GM18498 (cell line): ENCODE measurements around the gene FAF2.

Experiments used
- ATAC-seq: cut with Tn5 transposase; IDR thresholded peaks from one replicate; pipeline ENCODE4 v1.9.1; 2021; ENCODE audit warnings: mild to moderate bottlenecking, moderate library complexity; ENCODE audit not compliant: unreplicated experiment

Gene FAF2

DNA sequence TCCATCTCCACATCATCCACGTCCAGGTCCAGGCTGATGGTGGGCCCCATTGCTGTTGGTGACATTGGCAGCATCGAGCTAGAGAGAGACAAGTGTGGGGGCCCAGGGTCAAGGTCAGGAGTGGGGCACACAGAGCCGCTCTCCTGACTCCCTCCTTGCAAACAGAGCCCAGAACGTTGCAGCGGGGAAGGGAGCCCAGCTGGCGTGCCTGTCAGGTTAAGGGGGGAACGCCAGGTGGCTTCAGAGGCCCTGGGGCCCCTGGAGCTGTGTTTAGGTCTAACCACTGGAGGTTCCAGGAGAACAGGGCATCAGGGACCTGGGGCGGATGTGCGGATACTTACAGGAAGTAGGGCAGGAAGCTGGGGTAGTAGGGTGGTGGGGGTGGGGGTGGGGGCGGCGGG lies 81.6 kb downstream of the FAF2 start:
- no peak for ATAC-seq

DNA sequence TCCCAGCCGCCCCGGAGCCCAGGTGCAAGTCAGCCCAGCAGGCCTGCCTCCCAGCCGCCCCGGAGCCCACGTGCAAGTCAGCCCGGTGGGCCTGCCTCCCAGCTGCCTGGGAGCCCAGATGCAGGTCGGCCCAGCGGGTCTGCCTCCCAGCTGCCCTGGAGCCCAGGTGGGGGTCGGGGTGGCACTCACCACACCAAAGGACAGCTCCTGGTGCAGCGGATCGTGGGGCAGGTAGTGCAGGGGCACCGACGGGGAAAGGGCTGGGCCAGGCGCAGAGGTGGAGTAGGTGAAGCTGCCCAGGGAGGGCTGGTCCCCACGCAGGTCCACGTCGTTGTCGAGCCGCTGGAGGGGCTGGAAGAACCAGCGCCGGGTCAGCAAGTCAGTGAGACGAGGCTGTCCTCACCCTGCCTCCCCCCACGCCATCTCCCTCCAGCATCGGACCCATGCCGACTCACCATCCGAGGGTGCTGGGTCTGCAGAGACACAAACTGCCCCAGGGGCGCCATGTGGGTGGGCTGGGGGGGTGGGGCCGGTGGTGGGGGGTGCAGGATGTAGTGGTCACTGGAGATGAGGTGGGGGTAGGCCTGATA lies 82.3 kb downstream of the FAF2 start:
- no peak for ATAC-seq

DNA sequence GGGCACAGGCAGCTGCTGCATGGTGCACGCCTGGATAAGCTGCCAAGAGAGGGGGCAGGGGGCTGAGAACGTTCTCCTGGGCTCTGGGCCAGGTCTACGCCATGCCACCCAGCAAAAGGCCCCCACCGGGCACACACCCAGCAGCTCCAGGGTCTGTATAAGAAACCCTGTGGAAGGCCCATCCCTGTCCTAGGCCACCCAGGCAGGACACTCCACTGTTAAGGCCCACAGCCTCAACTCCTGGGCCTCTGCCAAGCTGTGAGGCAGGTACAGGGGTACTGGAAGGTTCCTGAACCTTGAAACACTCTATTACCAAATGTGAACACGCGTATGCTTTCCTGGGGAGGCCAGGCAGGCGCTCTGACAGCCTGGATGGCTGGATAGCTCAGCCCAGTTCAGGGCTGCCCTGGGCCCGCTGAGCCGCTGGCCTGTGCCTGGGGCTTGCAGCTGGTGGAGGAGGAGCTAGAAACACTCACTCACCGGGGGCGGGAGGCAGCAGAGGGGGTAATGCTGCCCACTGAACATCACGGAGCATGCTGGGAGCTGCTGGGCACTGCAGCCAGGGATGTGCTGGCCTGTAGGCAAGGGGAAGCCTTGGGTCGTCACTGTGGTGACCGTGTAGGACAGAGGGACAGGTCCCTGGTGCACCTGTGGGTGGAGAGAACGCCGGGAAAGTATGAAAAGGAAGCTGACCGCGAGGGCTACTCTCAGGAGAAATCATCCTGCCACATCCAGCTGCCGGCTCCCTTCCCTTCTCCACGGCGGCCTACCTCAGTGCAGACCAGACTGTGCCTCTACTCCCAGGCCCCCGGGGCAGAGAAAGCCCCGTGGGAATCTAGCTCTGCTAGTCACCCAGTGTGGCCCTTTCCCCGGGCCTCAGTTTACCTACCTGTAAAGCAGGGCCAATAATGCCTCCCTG lies 83.1 kb downstream of the FAF2 start:
- ATAC-seq: no peak

DNA sequence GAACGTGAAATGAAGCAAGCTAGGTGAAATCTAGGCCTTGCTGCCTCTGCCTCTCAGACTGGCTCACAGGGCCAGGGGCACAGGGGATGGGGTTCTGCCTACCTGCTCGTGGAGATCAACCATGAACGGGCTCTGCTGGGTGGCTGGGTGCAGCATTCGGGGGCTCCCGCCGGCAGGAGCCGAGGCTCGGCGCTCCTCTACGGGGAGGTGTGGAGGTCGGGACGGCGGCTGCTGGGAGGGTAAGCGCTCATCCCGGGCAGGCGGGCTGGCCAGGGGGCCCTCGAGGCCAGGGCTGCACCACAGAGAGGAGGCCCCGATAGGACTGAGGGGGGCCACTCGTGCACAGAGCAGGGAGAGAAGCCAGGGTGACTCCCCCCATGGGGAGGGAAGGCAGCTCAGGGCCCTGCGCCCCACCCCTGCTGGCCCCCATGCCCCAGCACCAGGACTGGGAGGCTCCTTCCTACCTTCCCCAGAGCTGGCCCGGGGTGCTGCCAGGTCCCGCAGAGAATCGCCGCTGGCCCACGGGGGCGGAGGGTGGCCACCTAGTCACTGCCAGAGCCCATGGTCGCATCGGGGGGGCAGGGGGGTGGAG lies 83.8 kb downstream of the FAF2 start:
- ATAC-seq: no peak

DNA sequence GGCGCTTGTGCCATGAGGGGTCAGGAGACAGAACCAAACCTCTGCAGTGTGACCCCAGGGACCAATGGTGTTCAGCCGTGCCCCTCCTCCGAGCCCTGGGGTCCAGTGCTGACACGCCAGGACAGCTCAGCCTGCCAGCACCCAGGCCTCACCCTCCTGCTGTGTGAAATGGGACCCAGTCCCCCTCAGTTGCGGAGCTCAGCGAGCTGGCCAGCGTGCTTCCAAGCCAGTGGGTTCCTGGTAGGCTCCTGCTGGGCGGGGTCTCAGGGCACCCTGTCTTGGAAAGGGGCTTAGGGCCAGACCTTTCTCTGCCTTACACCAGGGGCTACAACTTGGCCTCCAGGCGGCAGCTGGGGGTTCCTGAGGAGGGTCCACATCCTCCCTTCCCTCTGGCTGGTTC lies 84.6 kb downstream of the FAF2 start:
- no peak for ATAC-seq

DNA sequence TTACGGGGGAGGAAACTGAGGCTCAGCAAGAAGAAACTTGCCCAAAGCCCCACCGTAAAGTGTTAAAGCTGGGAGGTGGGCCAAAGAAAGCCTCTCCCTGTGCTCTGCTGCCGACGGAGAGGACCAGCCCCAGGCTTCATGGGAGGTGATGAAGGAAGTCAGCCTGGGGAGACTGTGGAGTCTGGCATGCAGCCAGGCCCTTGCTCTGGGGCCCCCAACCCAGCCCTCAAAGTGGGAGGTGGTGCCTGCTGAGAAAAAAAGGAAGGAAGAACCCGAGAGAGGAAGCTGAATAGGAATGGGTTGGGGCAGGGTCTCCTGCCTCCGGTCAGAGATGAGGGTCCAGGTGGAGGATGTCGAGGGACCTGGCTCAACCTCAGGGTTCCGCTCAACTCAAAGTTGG lies 85.2 kb downstream of the FAF2 start:
- ATAC-seq: no peak

DNA sequence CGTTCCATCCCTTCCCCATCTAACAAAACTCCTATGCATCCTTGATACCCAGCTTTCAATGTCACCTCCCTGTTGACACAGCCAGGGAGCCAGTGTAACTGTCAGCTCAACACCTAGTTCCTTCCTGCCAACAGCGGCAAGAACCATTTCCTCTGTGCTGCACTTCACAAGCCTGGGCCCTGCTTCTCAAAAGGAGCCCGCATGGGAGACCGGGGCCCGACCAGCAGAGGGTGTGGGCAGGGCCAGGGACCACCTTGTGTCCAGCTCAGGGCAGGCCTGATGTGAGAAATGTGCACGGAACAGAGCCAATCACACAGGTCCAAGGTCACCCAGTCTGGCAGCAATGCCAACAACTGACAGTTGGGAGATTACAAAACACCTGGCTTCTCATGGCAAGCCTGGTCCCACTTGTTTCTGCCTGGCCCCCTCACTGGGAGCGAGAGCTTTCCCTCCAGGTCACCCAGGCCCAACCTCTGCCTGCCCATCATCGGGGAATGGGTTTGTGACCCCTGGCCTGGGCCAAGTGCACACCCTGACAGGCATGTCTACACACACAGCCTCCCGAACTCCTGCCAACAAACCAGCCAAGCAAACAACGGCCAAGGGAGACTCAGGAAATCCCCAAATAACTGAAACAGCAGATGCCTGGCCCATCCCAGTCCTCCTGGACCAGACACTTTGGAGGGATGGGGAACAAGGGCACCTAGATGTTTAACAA lies 85.9 kb downstream of the FAF2 start:
- ATAC-seq: no peak

DNA sequence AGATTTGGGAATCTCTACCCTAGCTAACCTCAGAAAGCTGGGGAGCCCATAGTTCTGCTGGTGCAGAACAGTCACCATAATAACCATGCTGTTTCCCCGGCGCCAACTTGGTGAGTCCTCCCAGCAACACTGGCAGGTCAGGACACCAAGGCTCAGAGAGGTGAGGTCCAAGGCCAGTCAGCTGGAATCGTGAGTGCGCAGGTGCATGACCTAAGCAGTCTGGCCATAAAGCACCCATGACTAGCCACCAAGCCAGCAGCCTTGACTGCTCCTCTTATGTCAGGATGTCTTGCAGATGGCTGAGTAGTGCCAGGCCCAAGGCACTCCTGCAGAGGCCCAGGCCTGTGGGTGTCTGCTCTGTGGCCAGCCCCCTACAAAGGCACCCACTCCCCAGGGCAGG lies 86.5 kb downstream of the FAF2 start:
- ATAC-seq: no peak

DNA sequence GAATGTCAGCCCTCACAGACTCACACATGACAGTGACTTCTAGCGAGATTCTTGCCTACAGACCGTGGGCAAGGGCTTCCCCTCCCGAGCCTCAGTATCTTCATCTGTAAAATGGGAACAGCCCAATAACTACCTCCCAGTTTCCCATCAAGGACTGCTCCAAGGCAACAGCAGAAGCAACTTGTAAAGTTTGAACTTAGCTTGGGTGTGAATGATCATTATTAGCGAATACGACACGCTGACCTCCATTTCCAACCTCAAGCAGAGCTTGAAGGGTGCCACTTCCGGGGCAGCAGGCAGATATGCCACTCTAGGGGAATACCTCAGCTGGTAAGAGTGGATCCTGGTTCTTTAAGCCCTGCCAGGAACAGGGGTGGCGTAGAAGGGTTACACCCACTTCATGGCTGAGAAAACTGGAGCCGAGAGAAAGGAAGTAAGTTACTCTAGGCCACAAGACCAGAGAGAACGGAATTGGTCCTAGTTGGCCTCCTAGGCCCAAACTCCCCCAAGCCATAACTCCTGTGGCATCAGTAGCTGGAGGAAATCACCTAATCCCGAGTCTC lies 87.0 kb downstream of the FAF2 start:
- ATAC-seq: no peak

DNA sequence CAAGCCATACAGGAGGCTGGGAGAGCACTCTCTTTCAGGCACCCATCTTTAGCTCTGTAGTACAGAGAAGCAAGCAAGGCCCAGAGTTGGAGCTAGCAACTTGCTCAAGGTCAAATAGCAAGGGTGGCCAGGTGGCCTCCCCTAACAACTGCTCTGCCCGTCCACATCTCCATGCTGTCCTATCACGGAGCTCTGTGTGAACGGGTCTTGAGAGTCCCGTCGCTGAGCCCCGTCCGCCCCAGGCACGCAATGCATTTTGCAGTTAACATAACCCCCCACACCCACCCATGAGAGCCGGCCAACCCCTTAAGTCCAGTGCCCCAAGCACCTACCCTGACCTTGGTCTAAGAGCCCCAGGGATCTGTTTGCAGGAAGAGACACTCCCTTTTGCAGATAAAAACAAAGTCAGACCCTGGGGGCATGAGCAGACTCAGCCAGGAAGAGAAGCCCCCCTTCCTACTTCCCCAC lies 87.5 kb downstream of the FAF2 start:
- ATAC-seq: no peak

DNA sequence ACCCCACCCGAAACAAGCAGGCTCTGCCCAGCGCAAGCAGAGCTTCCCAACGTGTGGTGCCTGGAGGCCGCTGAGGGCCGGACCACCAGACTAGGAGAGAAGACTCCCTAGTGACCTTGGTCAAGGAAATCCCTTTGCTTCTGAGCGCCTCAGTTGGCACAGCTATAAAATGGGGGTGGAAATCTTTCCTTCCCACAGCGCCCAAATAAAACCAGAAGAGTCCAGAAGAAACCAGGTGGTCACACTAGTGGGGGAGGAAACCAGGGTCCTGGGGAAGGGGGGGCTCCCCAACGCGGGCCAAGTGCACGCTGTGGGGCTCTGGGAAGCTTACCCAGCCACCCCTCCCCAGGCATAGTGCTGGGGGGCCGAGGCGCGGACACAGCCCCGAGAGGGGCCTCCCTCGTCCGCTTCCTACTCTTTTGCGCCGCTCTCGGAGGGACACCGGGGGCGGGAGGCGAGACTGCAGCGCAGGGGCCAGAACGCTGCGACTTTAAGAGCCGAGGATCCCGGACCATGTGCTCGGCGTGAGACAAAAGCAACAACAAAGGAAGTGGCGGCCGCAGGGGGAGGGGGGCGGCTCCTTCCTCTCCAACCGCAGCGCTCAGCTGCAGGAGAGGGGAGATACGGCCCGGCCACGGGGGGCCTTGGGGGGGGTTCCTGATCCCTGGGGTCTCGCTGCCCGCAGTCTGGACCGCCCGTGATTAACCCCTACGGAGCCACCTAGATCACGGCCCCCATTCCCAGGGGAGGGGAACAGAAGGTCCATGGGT lies 88.1 kb downstream of the FAF2 start:
- peak; percentile 24 for ATAC-seq

DNA sequence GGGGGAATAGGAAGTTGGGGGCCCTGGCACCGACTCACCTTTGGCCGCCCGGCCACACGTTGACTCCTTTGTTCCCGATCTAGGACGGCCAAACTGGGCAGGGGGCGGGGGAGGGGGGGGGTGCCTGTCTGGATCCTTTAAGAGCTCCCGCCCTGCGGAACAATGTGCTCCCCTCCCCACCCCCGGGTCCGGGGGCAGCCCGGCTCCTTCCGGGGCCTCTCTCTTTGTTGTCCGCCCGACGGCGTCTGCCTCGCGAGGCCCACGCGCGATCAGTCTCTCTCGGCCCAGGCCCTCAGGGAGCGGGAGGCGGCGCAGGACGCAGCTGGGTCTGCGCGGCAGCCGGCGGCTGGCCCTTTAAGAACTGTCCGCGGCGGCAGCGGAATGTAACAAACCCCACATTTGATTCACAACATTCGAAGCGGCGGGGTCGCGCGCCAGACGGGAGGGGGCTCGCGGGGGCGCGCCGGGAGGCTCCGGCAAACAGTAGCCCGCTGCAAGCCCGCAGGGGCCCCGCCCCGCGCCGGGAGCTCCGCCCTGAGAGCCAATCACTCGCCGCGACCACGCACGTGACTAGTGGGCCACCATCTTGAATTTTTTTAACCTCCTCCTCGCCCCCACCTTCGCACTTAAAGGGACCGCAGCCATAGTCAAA lies 88.8 kb downstream of the FAF2 start, which contains the start of gene RNF44:
Gene RNF44 (minus strand): TSS at position 501 of the 652 bp plus-strand sequence. CDS start 4,930 bp downstream, outside the sequence.
- ATAC-seq: peak; percentile 63

DNA sequence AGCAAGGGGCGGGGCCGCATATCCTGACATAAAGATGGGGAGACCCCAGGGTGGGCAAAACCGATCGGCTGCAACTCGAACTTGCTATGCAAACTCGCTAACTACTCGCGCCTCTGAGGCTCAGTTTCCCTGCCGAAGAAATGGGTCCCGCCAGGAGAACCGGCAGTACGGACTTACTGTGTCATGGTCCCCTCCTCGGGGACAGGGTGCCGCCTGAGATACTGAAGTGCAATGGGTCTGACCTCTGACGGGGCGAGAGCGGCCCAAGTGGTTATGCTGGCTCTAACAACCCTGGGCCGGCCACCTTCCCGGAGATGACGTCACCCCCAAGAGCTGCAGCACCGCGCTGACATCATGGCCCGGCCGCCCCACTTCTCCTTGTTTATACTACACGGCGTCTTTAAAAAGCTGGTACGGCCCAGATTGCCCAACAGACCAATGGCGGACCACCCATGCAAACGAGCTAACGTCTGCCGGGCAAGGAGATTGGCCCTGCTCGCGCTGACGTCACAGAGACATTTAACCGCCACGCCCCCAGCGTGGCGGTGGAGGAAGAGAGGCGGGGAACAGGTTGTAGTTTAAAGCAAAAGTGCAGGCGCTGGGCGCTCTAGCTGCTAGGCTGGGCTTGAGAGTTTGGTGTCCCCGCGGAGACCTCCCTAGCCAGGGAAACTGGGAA lies 89.5 kb downstream of the FAF2 start:
- ATAC-seq: peak; percentile 71

DNA sequence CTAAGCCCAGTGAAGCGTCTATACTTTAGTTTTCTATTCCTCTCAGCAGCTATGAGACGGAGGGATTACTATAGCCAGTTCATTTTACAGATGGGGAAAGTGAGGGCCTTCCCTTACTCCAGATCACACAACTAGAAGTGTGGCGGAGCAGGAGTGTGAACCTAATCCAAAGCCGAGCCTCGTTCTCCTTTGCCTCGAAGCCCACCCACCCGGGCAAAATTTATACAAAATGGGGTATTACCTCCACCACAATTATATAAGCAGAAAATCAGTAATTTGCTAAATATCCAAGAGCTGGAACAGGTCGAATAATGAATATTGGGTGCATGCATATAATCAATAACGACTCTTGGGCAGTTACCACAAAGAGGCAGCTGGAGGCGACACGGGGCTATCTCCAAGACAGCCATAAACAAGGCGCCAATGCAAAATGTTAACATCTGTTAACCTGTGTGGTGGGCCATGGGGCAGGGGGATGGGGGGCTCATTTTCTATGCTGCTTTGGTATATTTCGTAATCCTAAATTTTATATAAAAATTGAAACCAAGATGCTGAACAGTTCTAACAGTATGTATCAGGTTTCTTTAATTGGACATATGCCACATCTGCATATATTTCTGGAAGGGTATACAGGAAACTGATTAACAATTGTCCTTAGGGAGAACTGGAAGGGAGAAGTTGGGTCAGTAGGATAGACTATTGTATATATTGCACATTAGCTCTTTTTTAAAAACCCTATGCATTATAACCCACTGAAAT lies 90.2 kb downstream of the FAF2 start:
- ATAC-seq: no peak

DNA sequence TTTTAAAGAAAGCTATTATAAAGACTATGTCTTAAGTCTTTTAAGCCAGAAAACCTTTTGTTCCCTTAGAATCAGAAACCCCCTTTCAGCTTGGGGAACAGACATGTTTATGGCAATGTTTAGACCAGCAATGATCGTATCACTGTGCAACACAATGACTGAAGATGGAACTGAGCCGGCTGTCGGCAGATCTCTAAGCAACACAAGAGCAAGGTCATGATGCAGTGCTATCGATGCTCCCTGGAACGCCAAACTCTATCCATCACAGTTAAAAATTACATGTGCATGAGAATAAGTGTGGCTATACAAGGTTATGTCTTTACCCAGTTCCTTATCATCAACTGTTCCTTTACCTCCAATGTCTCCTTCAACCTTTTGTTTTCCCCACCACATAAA lies 90.8 kb downstream of the FAF2 start:
- ATAC-seq: no peak

DNA sequence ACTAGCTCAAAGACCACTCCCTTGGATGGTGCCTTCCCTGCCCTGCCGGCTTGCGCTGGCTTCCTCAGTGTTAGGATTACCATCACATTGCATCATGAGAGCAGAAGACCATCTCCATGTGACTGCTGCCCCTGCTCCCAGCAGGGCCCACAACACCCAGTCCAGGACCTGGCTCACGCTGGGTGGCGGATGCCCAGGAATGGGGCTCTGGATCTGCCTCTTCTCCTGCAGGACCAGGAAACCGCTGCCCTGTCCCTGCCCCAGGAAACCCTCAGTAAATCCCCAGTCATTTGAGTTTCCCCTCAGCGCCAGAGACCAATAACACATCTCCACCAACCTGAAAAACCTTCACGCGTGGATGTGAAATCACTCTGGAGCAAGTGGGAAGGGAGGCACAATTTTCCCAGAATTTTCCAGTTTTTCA lies 92.3 kb downstream of the FAF2 start:
- ATAC-seq: no peak

DNA sequence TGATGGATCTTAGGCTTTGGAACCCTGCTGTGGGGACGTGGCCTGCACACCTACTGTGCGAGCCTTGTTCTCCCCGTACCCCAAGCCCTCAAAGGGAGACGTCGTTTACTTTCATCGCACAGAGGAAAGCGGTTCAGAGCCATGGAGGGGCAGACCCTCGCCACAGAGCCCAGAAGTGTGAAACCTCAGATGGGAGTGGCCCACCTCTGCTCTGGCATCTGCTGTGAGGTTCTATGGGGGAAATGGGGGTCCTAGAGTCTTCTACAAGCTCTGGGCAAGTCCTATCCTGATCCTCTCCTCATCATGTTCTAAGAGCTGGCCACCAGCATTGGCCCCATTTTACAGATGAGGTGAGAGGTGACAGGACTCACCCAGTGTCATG lies 92.8 kb downstream of the FAF2 start:
- ATAC-seq: no peak
